Liver (tissue), 9 donors: Measurements from ENCODE around the gene NIF3L1. TPM values are rescaled to one million over a fixed set of nuclear protein-coding genes. Genes with fewer than 3 reads are reported as not detected.

ENCODE experiments used
- DNase-seq: peaks from one replicate; pipeline ENCODE4 v3.0.0-alpha.2; 2017; ENCODE audit warnings: low spot score
- H3K27ac ChIP-seq, 2 donors: one replicate each; pipeline ENCODE4 v1.7.0; 2013; ENCODE audit warnings: inconsistent platforms in 2 of 2, low read length in 2 of 2, control low read depth in 1 of 2, low read depth in 1 of 2, mild to moderate bottlenecking in 1 of 2
- H3K27me3 ChIP-seq, 4 donors: one replicate each; pipeline versions ENCODE4 v1.6.1 to v1.7.0; 2013; ENCODE audit warnings: low read length in 3 of 4, inconsistent platforms in 1 of 4, mild to moderate bottlenecking in 1 of 4, moderate library complexity in 1 of 4; ENCODE audit not compliant: control insufficient read depth in 4 of 4, insufficient read depth in 4 of 4
- H3K36me3 ChIP-seq, 4 donors: one replicate each; pipeline versions ENCODE4 v1.6.1 to v1.7.0; 2013; ENCODE audit warnings: low read length in 3 of 4, mild to moderate bottlenecking in 3 of 4, low read depth in 1 of 4, moderate library complexity in 1 of 4; ENCODE audit not compliant: control insufficient read depth in 4 of 4, insufficient read depth in 3 of 4
- H3K4me1 ChIP-seq, 4 donors: one replicate each; pipeline versions ENCODE4 v1.6.1 to v1.7.0; 2013; ENCODE audit warnings: low read length in 3 of 4, mild to moderate bottlenecking in 3 of 4, moderate library complexity in 1 of 4; ENCODE audit not compliant: control insufficient read depth in 4 of 4, insufficient read depth in 4 of 4
- H3K4me3 ChIP-seq, 3 donors: one replicate each; pipeline versions ENCODE4 v1.6.1 to v1.7.0; 2013; ENCODE audit warnings: low read length in 3 of 3, control low read depth in 1 of 3, low read depth in 1 of 3, mild to moderate bottlenecking in 1 of 3
- H3K9ac ChIP-seq, 2 donors: one replicate each; pipeline ENCODE4 v1.7.0; 2013; ENCODE audit warnings: low read length in 2 of 2, mild to moderate bottlenecking in 2 of 2, moderate library complexity in 2 of 2, control low read depth in 1 of 2, low read depth in 1 of 2
- H3K9me3 ChIP-seq, 4 donors: one replicate each; pipeline versions ENCODE4 v1.6.1 to v1.7.0; 2013; ENCODE audit warnings: low read length in 3 of 4; ENCODE audit not compliant: control insufficient read depth in 4 of 4
- ATF3 ChIP-seq: IDR thresholded peaks from 2 replicates; pipeline ENCODE4 v1.6.1; 2016; ENCODE audit warnings: antibody characterized with exemption
- FOXA2 ChIP-seq: IDR thresholded peaks from 2 replicates; pipeline ENCODE4 v1.6.1; 2016; ENCODE audit warnings: antibody characterized with exemption
- GABPA ChIP-seq, 2 donors: IDR thresholded peaks in 1 of 2; conservative IDR thresholded peaks in 1 of 2; 2 replicates each; pipeline ENCODE4 v1.6.1; 2016; ENCODE audit warnings: antibody characterized with exemption in 2 of 2, mild to moderate bottlenecking in 1 of 2, moderate library complexity in 1 of 2
- HNF4A ChIP-seq, 2 donors: conservative IDR thresholded peaks; 2 replicates each; pipeline ENCODE4 v1.6.1; 2016; ENCODE audit warnings: antibody characterized with exemption in 2 of 2, mild to moderate bottlenecking in 2 of 2
- HNF4G ChIP-seq: IDR thresholded peaks from 2 replicates; pipeline ENCODE4 v1.6.1; 2016; ENCODE audit warnings: antibody characterized with exemption
- NR2F2 ChIP-seq: IDR thresholded peaks from 2 replicates; pipeline ENCODE4 v1.6.1; 2016; ENCODE audit warnings: antibody characterized with exemption
- RAD21 ChIP-seq, 2 donors: IDR thresholded peaks; 2 replicates each; pipeline ENCODE4 v1.6.1; 2016; ENCODE audit warnings: antibody characterized with exemption in 2 of 2, mild to moderate bottlenecking in 2 of 2
- REST ChIP-seq: IDR thresholded peaks from 2 replicates; pipeline ENCODE4 v1.6.1; 2016; ENCODE audit warnings: antibody characterized with exemption, mild to moderate bottlenecking
- RXRA ChIP-seq, 2 donors: IDR thresholded peaks; 2 replicates each; pipeline ENCODE4 v1.6.1; 2017 to 2018; ENCODE audit warnings: antibody characterized with exemption in 2 of 2, mild to moderate bottlenecking in 1 of 2
- SP1 ChIP-seq: IDR thresholded peaks from 2 replicates; pipeline ENCODE4 v1.6.1; 2018; ENCODE audit warnings: antibody characterized with exemption, mild to moderate bottlenecking
- ZBTB33 ChIP-seq: IDR thresholded peaks from 2 replicates; pipeline ENCODE4 v1.6.1; 2016; ENCODE audit warnings: antibody characterized with exemption
- WGBS: extraction: QIAGEN DNeasy Blood & Tissue Kit; methylation state at CpG from one replicate; pipeline ENCODE4 v1.1.7; 2013; 5-methylcytosine and 5-hydroxymethylcytosine counted together
- polyA plus RNA-seq, 2 donors: library from polyadenylated mRNA; stranded (reverse) in 1 of 2; unstranded in 1 of 2; fragments of 200-250 nt in 1 of 2; fragments of >200 nt in 1 of 2; fragmentation: Nextera tagmentation in 1 of 2; extraction: Ambion mirVana in 1 of 2; gene quantifications; one replicate each; pipeline versions ENCODE4 v1.2.1 to v1.2.3, GENCODE V29; 2013 to 2015
- total RNA-seq, 2 donors: library from RNA; depleted of rRNA; stranded (reverse); fragments of >200 nt; gene quantifications; one replicate each; pipeline ENCODE4 v1.2.3, GENCODE V29; 2014
- donor health status: healthy.
- donor health status: healthy.
- donor health status: healthy.
- donor health status: healthy.
- donor health status: healthy.

The NIF3L1 gene
- total and polyA plus RNA-seq, 4 donors, result 13.2 to 20.7 (median 16.5) TPM

GRCh38 chr2:200922439-200922838 is 33.3 kb downstream of the NIF3L1 start:
- no peak overlapping the region for H3K27ac ChIP-seq
- H3K9me3 ChIP-seq, result no peaks in the 10 kb centered on the region
- H3K4me3 ChIP-seq, result no peak overlapping the region
- no peaks in the 10 kb centered on the region for H3K27me3 ChIP-seq
- no peaks in the 10 kb centered on the region for H3K4me1 ChIP-seq
- TF ChIP-seq HNF4A (conservative IDR thresholded peaks at IDR 0.05) (no peak), GABPA (IDR thresholded peaks at IDR 0.05 in 1 of 2, conservative IDR thresholded peaks at IDR 0.05 in 1 of 2) (no peak), REST (no peak), HNF4G (no peak), RXRA (IDR thresholded peaks at IDR 0.05) (no peak), SP1 (no peak), NR2F2 (no peak), ZBTB33 (no peak)
- 88% methylated on average over 6 of the region's 6 CpGs for WGBS
- peaks cover 8 to 66% (median 42%) of the 10 kb centered on the region in 4 donors for H3K36me3 ChIP-seq
- DNase-seq, result no peak
- H3K9ac ChIP-seq, result no peak overlapping the region

- peaks cover 2 to 44% (median 25%) of the 10 kb centered on the region in 4 donors for H3K36me3 ChIP-seq
- no peak overlapping the region for H3K27ac ChIP-seq
- 72% methylated on average over 2 of the region's 2 CpGs for WGBS
- H3K9me3 ChIP-seq, result no peaks in the 10 kb centered on the region
- no peak overlapping the region for H3K4me3 ChIP-seq
- no peaks in the 10 kb centered on the region for H3K27me3 ChIP-seq
- H3K4me1 ChIP-seq, result peaks cover 0 to 5% (median 0%) of the 10 kb centered on the region in 4 donors
- TF ChIP-seq ZBTB33 (no peak), NR2F2 (no peak), HNF4A (conservative IDR thresholded peaks at IDR 0.05) (no peak), RAD21 (IDR thresholded peaks at IDR 0.05) (no peak), GABPA (IDR thresholded peaks at IDR 0.05 in 1 of 2, conservative IDR thresholded peaks at IDR 0.05 in 1 of 2) (no peak), ATF3 (no peak), HNF4G (no peak), REST (no peak), FOXA2 (no peak), SP1 (no peak)
- no peak overlapping the region for H3K9ac ChIP-seq
- no peak for DNase-seq
Measured at GRCh38 chr2:200929334-200930249, 40.4 kb downstream of the NIF3L1 start.
